Measurements from ENCODE around the gene FAN1.

DNA sequence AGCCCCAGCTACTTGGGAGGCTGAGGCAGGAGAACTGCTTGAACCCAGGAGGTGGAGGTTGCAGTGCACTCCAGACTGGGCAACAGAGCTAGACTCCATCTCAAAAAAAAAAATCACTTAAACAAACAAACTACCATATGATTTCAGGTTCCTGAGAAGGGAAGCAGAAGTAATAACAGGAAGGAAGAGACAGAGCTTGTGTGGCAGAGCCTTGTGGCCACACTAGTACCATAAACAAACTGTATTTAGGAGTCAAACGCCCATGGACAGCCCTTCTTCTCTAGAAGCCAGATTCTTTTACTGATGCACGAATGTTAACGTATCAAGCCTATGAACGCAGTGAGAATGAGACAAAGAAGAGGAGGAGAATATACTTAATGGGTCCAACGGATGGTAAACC is 75.7 kb downstream of the FAN1 start:
- TF ChIP-seq, protein P1, sequence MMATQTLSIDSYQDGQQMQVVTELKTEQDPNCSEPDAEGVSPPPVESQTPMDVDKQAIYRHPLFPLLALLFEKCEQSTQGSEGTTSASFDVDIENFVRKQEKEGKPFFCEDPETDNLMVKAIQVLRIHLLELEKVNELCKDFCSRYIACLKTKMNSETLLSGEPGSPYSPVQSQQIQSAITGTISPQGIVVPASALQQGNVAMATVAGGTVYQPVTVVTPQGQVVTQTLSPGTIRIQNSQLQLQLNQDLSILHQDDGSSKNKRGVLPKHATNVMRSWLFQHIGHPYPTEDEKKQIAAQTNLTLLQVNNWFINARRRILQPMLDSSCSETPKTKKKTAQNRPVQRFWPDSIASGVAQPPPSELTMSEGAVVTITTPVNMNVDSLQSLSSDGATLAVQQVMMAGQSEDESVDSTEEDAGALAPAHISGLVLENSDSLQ (IDR thresholded peaks at IDR 0.05) = no peak
- TF ChIP-seq FOXM1 (IDR thresholded peaks at IDR 0.05; ENCODE audit: borderline replicate concordance) = no peak
- TF ChIP-seq SUZ12 (IDR thresholded peaks at IDR 0.05) = no peak
- no peak for TF ChIP-seq SP1 (IDR thresholded peaks at IDR 0.05)
- no peak for TF ChIP-seq NFRKB (IDR thresholded peaks at IDR 0.05)
- TF ChIP-seq BHLHE40 (IDR thresholded peaks at IDR 0.05; ENCODE audit: borderline replicate concordance) = no peak
- no peak for TF ChIP-seq FOXK2 (IDR thresholded peaks at IDR 0.05)
- no peak for TF ChIP-seq FOXA1 (IDR thresholded peaks at IDR 0.05)
- TF ChIP-seq ZNF384 (IDR thresholded peaks at IDR 0.05) = no peak

Data from HEK293T (cell line).